GM08714 (cell line): ENCODE measurements around the gene SHISAL2A.

Experiments
- H3K4me3 ChIP-seq: fragments of 200-500 bp; sonication (Bioruptor generic); 2 replicates; pipeline ENCODE4 v1.5.1; 2014; ENCODE audit warnings: mild to moderate bottlenecking, low read length, inconsistent platforms
- ZNF274 ChIP-seq: IDR thresholded peaks from 2 replicates; pipeline ENCODE4 v1.6.1; 2012; ENCODE audit warnings: mild to moderate bottlenecking, low read depth, low read length

The SHISAL2A gene

DNA sequence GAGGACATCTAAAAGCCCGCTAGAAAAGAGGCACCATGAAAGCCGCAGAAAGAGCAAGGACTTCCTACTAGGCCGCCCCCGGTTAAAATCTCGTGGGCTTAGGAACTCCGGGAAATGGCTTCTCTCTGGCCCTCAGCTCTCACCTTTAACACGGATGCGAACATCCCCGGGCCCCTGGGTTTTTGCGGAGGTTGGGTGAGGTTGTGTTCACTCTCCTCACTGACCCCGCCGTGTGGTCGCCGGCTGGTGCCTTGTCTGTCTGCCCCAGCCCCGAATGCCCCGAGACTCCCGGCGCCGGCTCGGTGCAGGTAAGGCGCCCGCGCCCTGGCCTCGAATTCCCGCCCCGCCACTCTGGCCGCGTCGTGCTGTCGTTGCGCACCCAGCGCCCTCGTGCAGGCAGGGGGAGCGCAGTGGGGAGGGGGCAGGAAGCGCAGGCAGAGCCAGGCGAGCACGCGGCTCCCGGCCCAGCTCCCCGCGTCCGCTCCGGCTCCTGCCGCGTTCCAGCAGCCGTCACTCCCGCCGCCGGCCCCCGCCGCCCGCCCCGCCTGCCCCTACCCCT, at the start of gene SHISAL2A:
TSS of gene SHISAL2A (plus strand) at position 437 of the 559 bp plus-strand sequence. CDS start 326 bp downstream, outside the sequence.
- peak within 1 kb of the TSS; percentile 5; the same call in 1 of the 2 replicates for H3K4me3 ChIP-seq
- TF ChIP-seq ZNF274 = no peak

DNA sequence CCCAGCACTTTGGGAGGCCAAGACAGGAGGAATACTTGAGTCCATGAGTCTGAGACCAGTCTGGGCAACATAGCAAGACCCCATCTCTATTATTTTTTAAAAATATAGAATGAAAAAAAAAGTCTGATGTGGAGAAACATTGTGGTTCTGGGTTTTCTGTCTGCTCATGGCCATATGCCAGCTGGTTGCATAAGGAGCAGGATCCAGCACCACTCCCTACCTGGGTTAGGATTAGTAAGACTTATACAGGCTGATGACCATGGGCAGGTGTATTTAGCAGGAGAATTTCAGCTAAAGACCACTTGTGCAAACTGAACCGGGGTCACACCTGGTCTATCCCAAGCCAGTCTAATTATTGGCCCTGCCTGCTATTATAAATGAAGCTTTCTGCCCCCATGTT, 47.5 kb upstream of the SHISAL2A start:
- no peak overlapping the region for H3K4me3 ChIP-seq
- TF ChIP-seq ZNF274 = no peak

DNA sequence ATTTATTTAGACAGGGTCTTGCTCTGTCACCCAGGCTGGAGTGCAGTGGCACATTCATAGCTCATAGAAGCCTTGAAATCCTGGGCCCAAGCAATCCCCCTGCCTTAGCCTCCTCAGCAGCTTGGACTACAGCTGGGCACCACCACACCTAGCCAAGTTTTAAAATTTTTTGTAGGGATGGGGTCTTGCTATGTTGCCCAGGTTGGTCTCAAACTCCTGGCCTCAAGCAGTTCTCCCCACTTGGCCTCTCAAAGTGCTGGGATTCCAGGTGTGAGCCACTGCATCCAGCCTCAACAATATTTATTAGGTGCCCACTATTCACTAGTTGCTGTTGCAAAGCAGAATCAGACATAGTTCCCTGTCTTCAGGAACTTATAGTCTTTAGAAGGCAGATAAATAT, 44.9 kb upstream of the SHISAL2A start:
- no peak overlapping the region for H3K4me3 ChIP-seq
- TF ChIP-seq ZNF274 = no peak

DNA sequence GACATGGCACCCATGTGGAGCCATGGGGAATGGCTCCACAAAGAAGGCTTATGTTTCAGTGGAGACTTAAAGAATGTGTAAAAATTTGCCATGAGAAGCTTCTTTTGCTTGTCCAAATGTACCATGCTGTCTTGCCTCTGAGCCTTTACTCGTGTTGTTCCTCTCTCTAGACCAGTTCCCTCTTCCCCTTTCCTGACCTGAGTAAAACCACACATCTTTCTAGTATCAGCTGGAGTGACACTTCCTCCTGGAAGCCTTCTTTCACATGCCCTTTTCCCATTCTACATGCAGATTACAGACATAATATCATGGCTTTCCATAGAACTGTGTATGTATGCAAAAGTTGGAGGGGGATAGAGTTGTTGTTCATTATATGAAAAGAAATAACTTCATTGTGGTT, 44.4 kb upstream of the SHISAL2A start:
- TF ChIP-seq ZNF274 = no peak
- no peak overlapping the region for H3K4me3 ChIP-seq

DNA sequence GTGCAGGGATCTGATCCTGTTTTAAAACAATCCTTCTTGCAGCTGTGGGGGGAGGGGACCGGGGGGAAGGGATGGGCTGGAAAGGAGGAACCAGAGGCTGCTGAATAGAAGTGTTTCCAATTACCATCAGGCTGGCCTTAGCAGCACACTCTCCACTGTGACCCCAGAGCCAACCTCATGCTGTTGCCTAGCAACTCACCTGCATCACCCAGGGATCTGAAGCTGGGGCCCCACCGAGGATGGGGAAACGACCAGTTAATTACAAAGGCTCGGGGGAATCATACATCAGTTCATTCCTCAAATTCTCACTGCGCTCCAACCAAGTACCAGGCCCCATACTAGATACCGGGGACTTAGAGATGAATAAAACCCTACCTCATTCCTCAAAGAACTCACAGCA, 42.7 kb upstream of the SHISAL2A start:
- no peak for TF ChIP-seq ZNF274

DNA sequence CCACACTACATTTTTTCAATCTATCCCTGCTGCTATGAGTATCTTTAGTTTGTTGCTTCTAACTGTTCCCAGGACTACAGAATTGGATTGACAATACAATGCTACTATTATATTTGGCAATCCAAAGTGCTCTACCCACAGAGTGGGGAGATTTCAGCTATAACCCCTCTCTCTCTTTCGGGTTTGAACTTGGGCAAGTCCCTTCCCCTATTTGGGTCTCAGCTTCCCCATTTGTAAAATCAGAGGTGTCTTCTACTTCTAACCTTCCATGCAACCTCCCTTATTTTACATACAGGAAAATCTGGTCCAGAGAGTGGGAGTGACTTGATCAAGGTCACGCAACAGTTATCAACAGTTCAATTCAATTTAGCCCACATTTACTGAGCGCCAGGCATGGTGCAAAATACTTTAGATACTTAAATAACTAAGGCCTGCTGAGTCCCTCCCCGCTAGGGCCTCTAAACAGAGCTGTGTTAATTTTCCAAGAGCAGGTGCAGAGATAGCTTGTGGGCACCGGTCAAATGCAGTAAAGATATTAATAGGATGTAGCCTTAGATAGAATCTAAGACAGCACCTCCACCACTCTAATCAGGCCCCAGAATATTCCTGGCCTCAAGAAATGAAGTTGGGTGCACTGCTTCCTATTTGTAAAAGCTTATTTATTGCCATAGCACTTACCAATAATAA, 40.2 kb upstream of the SHISAL2A start:
- no peak overlapping the region for H3K4me3 ChIP-seq
- no peak for TF ChIP-seq ZNF274

More for the DNA sequence above, 42.7 kb upstream of the SHISAL2A start:
- no peak overlapping the region for H3K4me3 ChIP-seq

DNA sequence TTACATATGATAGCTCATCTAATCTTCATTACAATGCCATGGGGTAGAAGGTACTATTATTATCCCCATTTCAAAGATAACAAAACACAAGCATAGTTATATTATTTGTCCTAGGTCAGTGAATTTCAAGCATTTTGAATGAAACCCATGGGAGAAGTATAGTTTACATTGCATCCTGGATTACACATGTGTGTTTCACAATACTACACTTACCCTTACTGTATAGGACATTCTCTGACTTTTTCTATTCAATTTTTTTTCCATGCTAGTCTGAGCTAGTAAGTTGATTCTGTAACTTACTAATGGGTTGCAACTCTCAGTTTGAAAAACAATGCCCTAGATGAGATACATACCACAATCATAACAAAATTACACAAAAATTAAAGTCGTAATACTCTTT, 39.5 kb upstream of the SHISAL2A start:
- no peak overlapping the region for H3K4me3 ChIP-seq
- no peak for TF ChIP-seq ZNF274

DNA sequence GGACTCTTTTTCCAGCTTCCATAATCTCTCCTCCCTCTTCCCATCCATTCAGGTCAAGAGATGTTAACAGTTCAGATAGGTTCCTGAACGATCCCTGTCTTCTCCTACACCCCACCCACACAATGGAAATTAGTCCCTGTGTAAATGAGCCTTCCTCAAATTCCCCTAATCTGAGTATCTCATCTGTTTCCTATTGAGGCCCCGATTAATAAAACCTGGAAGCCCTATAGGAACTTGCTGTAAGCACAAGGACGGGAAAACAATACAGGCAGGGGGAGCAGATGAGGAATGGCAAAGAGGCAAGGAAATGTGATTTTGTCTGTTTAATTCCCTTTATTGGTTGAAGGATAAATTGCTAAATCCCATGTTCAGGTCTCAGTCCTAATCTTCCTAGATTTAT, 37.9 kb upstream of the SHISAL2A start:
- TF ChIP-seq ZNF274 = no peak
- no peak overlapping the region for H3K4me3 ChIP-seq

DNA sequence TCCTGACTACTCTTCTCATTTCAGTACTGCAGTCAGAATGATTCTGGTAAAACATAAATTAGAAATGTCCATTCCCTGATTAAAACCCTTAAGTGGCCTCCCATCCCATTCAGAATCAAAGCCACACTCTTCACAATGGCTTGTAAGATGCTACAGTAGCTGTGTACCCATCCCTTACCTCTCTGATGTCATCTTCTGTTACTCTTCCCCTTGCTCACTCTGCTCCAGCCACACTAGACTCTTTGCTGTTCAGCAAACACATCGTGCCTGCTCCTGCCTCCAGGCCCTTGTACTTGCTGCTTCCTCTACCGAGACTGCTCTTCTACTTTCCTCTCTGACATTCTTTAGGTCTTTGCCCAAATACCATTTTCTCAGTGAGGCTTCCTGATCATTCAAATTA, 35.1 kb upstream of the SHISAL2A start:
- no peak overlapping the region for H3K4me3 ChIP-seq
- no peak for TF ChIP-seq ZNF274

DNA sequence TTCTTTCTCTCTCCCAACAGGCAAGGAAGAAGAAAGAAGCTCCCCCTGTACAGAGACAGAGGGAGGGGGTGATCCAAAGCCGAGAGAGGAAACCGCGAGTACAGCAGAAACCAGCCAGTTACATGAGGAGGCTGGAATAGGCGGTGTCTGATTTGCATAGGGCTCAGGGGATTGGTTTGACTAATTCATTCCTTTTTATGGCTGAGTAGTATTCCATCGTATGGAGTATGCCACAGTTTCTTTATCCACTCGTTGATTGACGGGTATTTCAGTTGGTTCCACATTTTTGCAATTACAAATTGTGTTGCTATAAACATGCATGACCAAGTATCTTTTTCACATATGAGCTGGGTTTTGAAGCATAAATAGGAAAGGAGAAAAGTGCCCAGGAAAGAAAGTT, 34.2 kb upstream of the SHISAL2A start:
- TF ChIP-seq ZNF274 = no peak
- no peak overlapping the region for H3K4me3 ChIP-seq

DNA sequence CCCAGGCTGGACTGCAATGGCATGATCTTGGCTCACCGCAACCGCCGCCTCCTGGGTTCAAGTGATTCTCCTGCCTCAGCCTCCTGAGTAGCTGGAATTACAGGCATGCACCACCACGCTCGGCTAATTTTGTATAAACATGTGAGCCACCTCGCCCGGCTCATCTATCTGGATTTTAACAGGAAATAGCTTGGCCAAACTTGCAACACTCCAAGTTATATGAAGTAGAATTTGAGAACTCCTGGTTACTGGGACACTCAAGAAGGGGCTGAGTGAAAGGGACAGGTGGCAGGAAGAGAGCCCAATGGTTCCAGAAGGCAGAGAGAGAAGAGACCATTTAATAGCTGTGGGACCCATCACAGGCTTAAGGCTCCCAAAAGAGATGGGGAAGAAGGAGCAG, 33.7 kb upstream of the SHISAL2A start:
- H3K4me3 ChIP-seq = no peak overlapping the region
- no peak for TF ChIP-seq ZNF274

DNA sequence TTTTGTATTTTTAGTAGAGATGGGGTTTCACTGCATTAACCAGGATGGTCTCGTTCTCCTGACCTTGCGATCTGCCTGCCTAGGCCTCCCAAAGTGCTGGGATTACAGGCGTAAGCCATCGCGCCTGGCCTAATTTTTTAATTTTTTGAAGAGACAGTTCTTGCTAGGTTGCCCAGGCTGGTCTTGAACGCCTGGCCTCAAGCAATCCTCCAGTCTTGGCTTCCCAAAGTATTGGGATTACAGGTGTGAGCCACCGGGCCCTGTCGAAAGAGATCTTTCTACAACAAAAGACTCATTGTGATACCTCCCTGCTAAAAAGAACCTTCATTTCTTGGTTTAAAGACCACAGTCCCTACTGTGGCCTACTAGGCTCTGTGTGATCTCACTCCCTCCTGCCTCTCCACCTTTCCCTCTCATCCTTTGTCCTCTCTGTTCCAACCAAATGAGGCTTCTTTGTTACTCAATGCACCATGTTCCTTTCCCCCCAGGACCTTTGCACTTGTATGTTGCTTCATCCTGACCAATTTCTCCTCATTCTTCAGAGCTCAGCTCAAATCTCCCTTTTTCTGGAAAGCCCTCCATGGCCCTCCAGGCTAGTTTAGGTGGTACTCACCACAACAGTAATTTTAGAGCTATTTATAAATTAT, 32.3 kb upstream of the SHISAL2A start:
- no peak for TF ChIP-seq ZNF274
- H3K4me3 ChIP-seq = no peak overlapping the region

DNA sequence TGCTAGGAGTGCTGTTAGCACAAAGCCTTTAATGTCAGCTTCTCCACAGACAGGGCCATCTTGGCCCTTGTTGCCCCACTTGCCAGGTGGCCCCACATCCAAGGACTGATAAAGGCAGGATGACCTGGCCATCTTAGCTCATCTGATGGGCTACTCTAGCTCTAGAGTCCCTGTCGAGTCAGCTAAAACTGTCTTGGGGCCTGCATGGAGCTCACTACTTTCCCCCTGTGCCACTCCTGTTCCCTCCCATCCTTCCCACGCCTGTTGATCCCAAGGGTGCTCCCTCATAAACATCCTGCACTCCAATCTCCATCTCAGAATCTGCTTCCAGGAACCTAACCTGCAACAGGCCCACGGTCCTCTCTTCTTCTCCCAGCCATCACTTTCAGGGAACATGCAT, 31.4 kb upstream of the SHISAL2A start:
- H3K4me3 ChIP-seq = no peak overlapping the region
- no peak for TF ChIP-seq ZNF274

DNA sequence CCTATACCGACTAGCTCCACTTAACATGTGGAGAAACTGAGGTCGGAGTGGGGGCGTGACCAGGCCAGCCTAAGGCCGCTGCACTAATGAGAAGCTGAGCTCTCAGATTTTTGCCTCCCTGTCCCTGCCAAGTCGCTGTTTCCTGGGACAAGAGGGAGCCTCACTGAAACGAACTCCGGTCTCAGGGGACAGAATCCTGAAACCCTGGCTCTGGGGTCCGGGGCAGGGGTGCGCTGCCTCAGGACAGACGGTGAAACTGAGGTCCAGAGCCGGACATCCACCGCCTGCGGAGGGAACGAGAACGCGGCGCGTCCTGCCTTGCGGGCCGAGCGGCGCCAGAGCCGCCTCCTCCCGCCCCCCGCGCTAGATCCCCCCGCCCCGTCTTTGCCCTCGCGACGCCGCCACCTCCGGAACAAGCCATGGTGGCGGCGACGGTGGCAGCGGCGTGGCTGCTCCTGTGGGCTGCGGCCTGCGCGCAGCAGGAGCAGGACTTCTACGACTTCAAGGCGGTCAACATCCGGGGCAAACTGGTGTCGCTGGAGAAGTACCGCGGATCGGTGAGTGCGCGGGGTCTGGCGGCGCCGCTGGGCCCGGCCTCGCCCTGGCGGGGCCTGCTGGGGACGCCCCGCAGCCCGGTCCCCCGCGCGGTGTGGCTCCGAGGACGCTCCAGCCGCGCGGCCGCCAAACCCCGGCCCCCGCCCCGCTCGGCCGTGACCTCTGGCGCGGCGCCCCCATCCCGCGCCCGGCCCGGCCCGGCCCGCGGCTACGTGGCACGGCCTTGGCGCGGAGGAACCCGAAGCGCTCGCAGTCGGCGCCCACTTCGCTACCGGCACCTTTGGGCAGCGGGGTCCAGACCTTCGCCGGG, 30.7 kb upstream of the SHISAL2A start, which contains the start of gene GPX7:
TSS of gene GPX7 (plus strand) at position 381 of the 865 bp plus-strand sequence. CDS start at position 420, 39 bp downstream.
- peak within 1 kb of the TSS; percentile 47; the same call in 1 of the 2 replicates for H3K4me3 ChIP-seq
- no peak for TF ChIP-seq ZNF274
